MM.1S (cell line): ENCODE measurements around the gene ZNF444.

Source experiments
- DNase-seq: peaks from one replicate; pipeline ENCODE4 v3.0.0-alpha.2; 2015
- H2AFZ ChIP-seq: fragments of 300-600 bp; sonication (generic); 2 replicates; pipeline ENCODE4 v1.6.0; 2016; ENCODE audit warnings: antibody characterized with exemption, low read length
- H3F3A ChIP-seq: fragments of 300-600 bp; sonication (generic); 2 replicates; pipeline ENCODE4 v1.6.1; 2016; ENCODE audit warnings: mild to moderate bottlenecking, antibody characterized with exemption, low read length, moderate library complexity, mixed read lengths; ENCODE audit not compliant: insufficient read depth
- H3K27ac ChIP-seq: fragments of 300-600 bp; sonication (generic); 2 replicates; pipeline ENCODE4 v1.5.1; 2016; ENCODE audit warnings: mild to moderate bottlenecking, low read length
- H3K27me3 ChIP-seq: fragments of 300-600 bp; sonication (generic); replicated peaks from 2 replicates; pipeline ENCODE4 v1.6.0; 2016; ENCODE audit warnings: low read length; ENCODE audit not compliant: insufficient read depth
- H3K36me3 ChIP-seq: fragments of 300-600 bp; sonication (generic); replicated peaks from 2 replicates; pipeline ENCODE4 v1.6.1; 2016; ENCODE audit warnings: mild to moderate bottlenecking, low read length, mixed read lengths; ENCODE audit not compliant: insufficient read depth
- H3K4me1 ChIP-seq: fragments of 300-600 bp; sonication (generic); 2 replicates; pipeline ENCODE4 v1.6.1; 2016; ENCODE audit warnings: low read length, mixed read lengths
- H3K4me2 ChIP-seq: fragments of 300-600 bp; sonication (generic); 2 replicates; pipeline ENCODE4 v1.6.0; 2016; ENCODE audit warnings: low read depth, low read length
- H3K4me3 ChIP-seq: fragments of 300-600 bp; sonication (generic); 2 replicates; pipeline ENCODE4 v1.5.1; 2016; ENCODE audit warnings: low read length, mixed read lengths
- H3K79me2 ChIP-seq: fragments of 300-600 bp; sonication (generic); 2 replicates; pipeline ENCODE4 v1.6.1; 2016; ENCODE audit warnings: mixed run types, low read length, mixed read lengths
- H3K9ac ChIP-seq: fragments of 300-600 bp; sonication (generic); 2 replicates; pipeline ENCODE4 v1.6.1; 2016; ENCODE audit warnings: low read length, mixed read lengths
- H3K9me2 ChIP-seq: fragments of 300-600 bp; sonication (generic); replicated peaks from 2 replicates; pipeline ENCODE4 v1.6.1; 2016; ENCODE audit warnings: mild to moderate bottlenecking, low read length, mixed read lengths; ENCODE audit not compliant: insufficient read depth
- H3K9me3 ChIP-seq: fragments of 300-600 bp; sonication (generic); replicated peaks from 2 replicates; pipeline ENCODE4 v1.6.1; 2016; ENCODE audit warnings: mild to moderate bottlenecking, low read length, mixed read lengths; ENCODE audit not compliant: insufficient read depth
- H4K20me1 ChIP-seq: fragments of 300-600 bp; sonication (generic); 2 replicates; pipeline ENCODE4 v1.6.1; 2016; ENCODE audit warnings: mild to moderate bottlenecking, low read length, moderate library complexity, mixed read lengths; ENCODE audit not compliant: insufficient read depth
- EZH2 ChIP-seq: fragments of 300-600 bp; sonication (generic); optimal IDR thresholded peaks from 2 replicates; pipeline ENCODE3; 2017; ENCODE audit warnings: low read depth, mild to moderate bottlenecking, antibody characterized with exemption, low read length, mixed read lengths
- EZH2phosphoT487 ChIP-seq: fragments of 300-600 bp; sonication (generic); IDR thresholded peaks from 2 replicates; pipeline ENCODE4 v1.6.1; 2018; ENCODE audit warnings: antibody characterized with exemption, low read length
- TF ChIP-seq, protein P1 (sequence below): fragments of 300-600 bp; sonication (generic); IDR thresholded peaks from 2 replicates; pipeline ENCODE4 v1.5.1; 2016; ENCODE audit warnings: antibody characterized with exemption, low read length, mixed read lengths

The ZNF444 gene

DNA sequence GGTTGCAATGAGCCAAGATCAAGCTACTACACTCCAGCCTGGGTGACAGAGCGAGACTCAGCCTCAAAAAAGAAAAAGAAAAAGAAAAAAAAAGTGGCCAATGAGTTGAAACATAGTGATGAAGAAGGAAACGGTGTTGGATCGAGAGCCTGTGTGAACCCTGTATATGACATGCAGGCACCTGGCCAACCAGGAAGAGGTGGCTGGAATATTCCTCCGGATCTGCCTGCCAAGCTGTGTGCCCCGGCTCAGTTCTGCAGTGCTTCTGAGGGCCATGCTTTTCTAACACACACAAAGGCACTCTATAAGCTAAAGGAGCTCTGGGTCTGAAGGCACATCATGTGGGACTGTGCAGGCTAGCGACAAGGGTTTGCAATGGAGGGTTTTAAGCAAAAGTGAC lies 3.7 kb upstream of the ZNF444 start:
- Histone ChIP-seq H3K4me2 (peak overlapping the region; percentile 54; the same call in 1 of the 2 replicates), H3K9me2 (no peaks in the 10 kb centered on the region), H3K79me2 (peaks cover 8% of the 10 kb centered on the region), H3K36me3 (no peaks in the 10 kb centered on the region), H3K27ac (peak overlapping the region; percentile 83; the same call in 1 of the 2 replicates), H3K4me1 (peaks cover 23% of the 10 kb centered on the region), H2AFZ (0 out of 2 replicates have a peak overlapping the region, but pooled peaks have one; percentile 42), H3K27me3 (no peaks in the 10 kb centered on the region), H3F3A (peaks cover 17% of the 10 kb centered on the region), H3K9ac (no peak overlapping the region), H3K9me3 (no peaks in the 10 kb centered on the region), H3K4me3 (no peak overlapping the region), H4K20me1 (no peaks in the 10 kb centered on the region)
- no peak for TF ChIP-seq EZH2
- no peak for TF ChIP-seq EZH2phosphoT487
- TF ChIP-seq, protein P1, sequence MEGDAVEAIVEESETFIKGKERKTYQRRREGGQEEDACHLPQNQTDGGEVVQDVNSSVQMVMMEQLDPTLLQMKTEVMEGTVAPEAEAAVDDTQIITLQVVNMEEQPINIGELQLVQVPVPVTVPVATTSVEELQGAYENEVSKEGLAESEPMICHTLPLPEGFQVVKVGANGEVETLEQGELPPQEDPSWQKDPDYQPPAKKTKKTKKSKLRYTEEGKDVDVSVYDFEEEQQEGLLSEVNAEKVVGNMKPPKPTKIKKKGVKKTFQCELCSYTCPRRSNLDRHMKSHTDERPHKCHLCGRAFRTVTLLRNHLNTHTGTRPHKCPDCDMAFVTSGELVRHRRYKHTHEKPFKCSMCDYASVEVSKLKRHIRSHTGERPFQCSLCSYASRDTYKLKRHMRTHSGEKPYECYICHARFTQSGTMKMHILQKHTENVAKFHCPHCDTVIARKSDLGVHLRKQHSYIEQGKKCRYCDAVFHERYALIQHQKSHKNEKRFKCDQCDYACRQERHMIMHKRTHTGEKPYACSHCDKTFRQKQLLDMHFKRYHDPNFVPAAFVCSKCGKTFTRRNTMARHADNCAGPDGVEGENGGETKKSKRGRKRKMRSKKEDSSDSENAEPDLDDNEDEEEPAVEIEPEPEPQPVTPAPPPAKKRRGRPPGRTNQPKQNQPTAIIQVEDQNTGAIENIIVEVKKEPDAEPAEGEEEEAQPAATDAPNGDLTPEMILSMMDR, result no peak
- no peak for DNase-seq

- H3F3A ChIP-seq, result peaks cover 17% of the 10 kb centered on the region
- no peak overlapping the region for H3K4me2 ChIP-seq
- H3K4me3 ChIP-seq, result no peak overlapping the region
- H2AFZ ChIP-seq, result no peak overlapping the region
- H3K79me2 ChIP-seq, result peaks cover 15% of the 10 kb centered on the region
- H3K27ac ChIP-seq, result no peak overlapping the region
- H3K9me2 ChIP-seq, result no peaks in the 10 kb centered on the region
- no peaks in the 10 kb centered on the region for H3K27me3 ChIP-seq
- peaks cover 23% of the 10 kb centered on the region for H3K4me1 ChIP-seq
- H4K20me1 ChIP-seq, result no peaks in the 10 kb centered on the region
- H3K9ac ChIP-seq, result no peak overlapping the region
- H3K9me3 ChIP-seq, result no peaks in the 10 kb centered on the region
- H3K36me3 ChIP-seq, result no peaks in the 10 kb centered on the region
- no peak for TF ChIP-seq EZH2
- TF ChIP-seq EZH2phosphoT487, result no peak
- TF ChIP-seq, protein P1, result no peak
- no peak for DNase-seq
Measured at GRCh38 chr19:56138069-56138468, 3.0 kb upstream of the ZNF444 start.

DNA sequence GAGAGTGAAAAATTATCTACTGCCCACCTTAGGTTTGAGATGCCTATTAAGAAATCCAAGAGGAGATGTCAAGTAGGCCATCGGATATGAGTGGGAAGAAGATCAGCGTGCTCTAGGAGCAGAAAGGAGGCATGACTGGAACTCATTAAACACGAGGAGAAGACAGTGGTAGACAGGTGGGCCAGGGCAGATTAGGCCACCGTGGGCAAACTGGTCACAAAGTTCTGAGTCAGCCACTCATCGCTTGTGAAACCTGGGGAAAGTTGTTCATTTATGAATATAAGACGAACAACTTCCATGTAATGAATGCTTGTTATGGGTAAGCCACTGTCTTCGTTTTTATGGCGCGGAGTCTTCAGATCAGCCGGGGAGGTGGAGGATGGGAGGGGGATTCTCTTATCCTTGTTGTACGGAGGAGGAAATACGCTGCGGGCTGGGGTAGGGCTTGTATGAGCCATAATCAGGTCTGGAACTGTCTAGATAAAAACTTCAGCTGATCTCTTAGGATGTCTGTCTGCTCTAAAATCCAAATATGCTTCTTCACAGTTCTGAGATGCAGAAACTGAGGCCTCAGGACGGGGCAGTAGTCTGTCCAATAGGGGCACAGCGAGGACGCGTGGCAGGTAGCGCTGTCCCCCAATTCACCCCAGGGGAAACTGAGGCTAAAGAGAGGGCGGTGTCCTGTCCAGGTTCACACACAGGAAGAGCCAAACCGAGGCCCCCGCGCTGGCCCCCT lies 1.1 kb upstream of the ZNF444 start:
- DNase-seq, result no peak

More for the DNA sequence above, 1.1 kb upstream of the ZNF444 start:
- H3K27me3 ChIP-seq, result no peaks in the 10 kb centered on the region
- H4K20me1 ChIP-seq, result no peaks in the 10 kb centered on the region
- peaks cover 17% of the 10 kb centered on the region for H3F3A ChIP-seq
- peak overlapping the region; percentile 77; the same call in 1 of the 2 replicates for H3K4me2 ChIP-seq
- peak overlapping the region; percentile 63 for H2AFZ ChIP-seq
- H3K79me2 ChIP-seq, result peaks cover 21% of the 10 kb centered on the region
- H3K9ac ChIP-seq, result peak overlapping the region; percentile 65; the same call in 1 of the 2 replicates
- no peaks in the 10 kb centered on the region for H3K9me3 ChIP-seq
- H3K4me3 ChIP-seq, result peak overlapping the region; percentile 68
- peak overlapping the region; percentile 73; the same call in 1 of the 2 replicates for H3K27ac ChIP-seq
- peaks cover 23% of the 10 kb centered on the region for H3K4me1 ChIP-seq
- TF ChIP-seq, protein P1, result no peak
- no peak for TF ChIP-seq EZH2phosphoT487
- TF ChIP-seq EZH2, result no peak
- H3K9me2 ChIP-seq, result no peaks in the 10 kb centered on the region
- H3K36me3 ChIP-seq, result no peaks in the 10 kb centered on the region
